Measurements from ENCODE around the gene IRF5.

DNA sequence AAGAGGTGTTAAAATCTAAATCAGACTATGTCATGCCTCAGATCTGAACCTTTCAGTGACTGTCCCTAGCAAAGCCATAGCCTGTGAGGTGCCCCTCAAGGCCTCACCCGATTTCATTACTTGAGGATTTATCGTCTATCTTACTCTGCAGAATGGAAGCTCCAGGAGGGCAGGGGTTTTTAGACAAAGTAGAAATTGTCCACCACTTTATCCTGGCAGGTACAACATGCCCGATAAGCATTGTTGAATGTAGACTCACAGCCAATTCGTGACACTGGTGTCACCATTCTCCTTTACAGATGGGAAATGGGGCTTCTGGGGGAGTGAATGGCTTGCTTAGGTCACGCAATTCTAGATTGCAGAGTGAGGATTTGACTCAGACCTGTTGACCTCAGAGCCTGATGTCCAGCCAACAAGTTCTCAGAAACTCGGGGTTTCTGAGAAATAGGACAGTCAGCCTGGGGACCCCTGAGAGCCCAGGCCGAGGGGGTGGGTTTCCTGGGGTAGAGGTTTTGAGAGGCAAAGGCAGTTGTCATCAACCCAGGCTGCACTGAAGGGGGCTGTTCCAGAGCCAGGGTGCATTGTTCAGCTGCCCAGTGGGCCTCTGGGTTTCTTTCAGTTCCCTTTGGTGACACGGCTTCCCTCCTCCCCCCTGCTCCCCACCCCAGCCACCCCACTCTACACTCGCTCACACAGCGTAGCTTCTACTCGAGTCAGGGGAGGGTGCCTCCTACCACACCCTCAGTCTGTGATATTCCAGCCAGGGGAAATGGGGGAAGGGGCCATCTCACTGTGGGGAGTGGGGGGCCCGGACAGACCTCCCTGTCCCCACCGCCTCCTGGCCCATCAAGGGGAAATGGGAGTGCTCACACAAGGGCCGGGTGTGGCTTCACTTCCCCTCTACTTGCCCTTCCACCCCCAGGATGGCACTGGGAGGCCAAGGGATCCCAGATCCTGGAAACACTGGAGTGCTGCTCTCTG, 3.1 kb upstream of the IRF5 start:
- TF ChIP-seq CTCF (tag by site-specific recombination; IDR thresholded peaks at IDR 0.05), result no peak
- no peak for TF ChIP-seq PRDM1 (tag by site-specific recombination; IDR thresholded peaks at IDR 0.05)
- no peak for TF ChIP-seq ZNF174 (tag by site-specific recombination; IDR thresholded peaks at IDR 0.05)
- TF ChIP-seq ZNF350 (tag by site-specific recombination; IDR thresholded peaks at IDR 0.05), result no peak
- TF ChIP-seq ZNF544 (tag by site-specific recombination; IDR thresholded peaks at IDR 0.05), result no peak
- TF ChIP-seq, protein P1, sequence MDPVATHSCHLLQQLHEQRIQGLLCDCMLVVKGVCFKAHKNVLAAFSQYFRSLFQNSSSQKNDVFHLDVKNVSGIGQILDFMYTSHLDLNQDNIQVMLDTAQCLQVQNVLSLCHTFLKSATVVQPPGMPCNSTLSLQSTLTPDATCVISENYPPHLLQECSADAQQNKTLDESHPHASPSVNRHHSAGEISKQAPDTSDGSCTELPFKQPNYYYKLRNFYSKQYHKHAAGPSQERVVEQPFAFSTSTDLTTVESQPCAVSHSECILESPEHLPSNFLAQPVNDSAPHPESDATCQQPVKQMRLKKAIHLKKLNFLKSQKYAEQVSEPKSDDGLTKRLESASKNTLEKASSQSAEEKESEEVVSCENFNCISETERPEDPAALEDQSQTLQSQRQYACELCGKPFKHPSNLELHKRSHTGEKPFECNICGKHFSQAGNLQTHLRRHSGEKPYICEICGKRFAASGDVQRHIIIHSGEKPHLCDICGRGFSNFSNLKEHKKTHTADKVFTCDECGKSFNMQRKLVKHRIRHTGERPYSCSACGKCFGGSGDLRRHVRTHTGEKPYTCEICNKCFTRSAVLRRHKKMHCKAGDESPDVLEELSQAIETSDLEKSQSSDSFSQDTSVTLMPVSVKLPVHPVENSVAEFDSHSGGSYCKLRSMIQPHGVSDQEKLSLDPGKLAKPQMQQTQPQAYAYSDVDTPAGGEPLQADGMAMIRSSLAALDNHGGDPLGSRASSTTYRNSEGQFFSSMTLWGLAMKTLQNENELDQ (tag by site-specific recombination; IDR thresholded peaks at IDR 0.05; ENCODE audit: low read depth), result no peak
- TF ChIP-seq ZNF155 (tag by site-specific recombination; IDR thresholded peaks at IDR 0.05), result no peak
- TF ChIP-seq ZNF658 (tag by site-specific recombination; IDR thresholded peaks at IDR 0.05), result no peak
- no peak for TF ChIP-seq KLF16 (tag by site-specific recombination; IDR thresholded peaks at IDR 0.05)

Data from HEK293 (cell line).